HEK293T (cell line): ENCODE measurements around the gene APBA2.
A peak's percentile ranks its signal among the peaks of the same experiment; 100 is the strongest.

Experiments
- CTCF ChIA-PET: fragments of 350-600 bp; formaldehyde crosslinking; extraction: SDS; loops from one replicate; lab custom pipeline; 2021; ENCODE audit warnings: antibody characterized with exemption, inconsistent platforms; lab: Yijun Ruan, JAX
- POLR2A ChIA-PET: fragments of 350-600 bp; formaldehyde crosslinking; extraction: SDS; loops from one replicate; lab custom pipeline; 2020; ENCODE audit warnings: antibody characterized with exemption, inconsistent platforms; lab: Yijun Ruan, JAX
- DNase-seq: peaks from one replicate; pipeline ENCODE4 v3.0.0; 2012; ENCODE audit warnings: mixed read lengths; ENCODE audit errors: extremely low spot score
- ARNT ChIP-seq: fragments of 450-650 bp; IDR thresholded peaks from 2 replicates; pipeline ENCODE4 v1.6.1; 2017; ENCODE audit warnings: mild to moderate bottlenecking
- BHLHE40 ChIP-seq: fragments of 450-650 bp; IDR thresholded peaks from 2 replicates; pipeline ENCODE4 v1.6.1; 2016; ENCODE audit warnings: mild to moderate bottlenecking, moderate library complexity, borderline replicate concordance
- CTBP1 ChIP-seq: fragments of 450-650 bp; IDR thresholded peaks from 2 replicates; pipeline ENCODE4 v1.6.1; 2016; ENCODE audit warnings: borderline replicate concordance
- ELF4 ChIP-seq: fragments of 450-650 bp; IDR thresholded peaks from 2 replicates; pipeline ENCODE4 v1.6.1; 2017; ENCODE audit warnings: antibody characterized with exemption
- FOXA1 ChIP-seq: fragments of 450-650 bp; IDR thresholded peaks from 2 replicates; pipeline ENCODE4 v1.6.1; 2016; ENCODE audit warnings: mild to moderate bottlenecking
- FOXK2 ChIP-seq: fragments of 450-650 bp; IDR thresholded peaks from 2 replicates; pipeline ENCODE4 v1.6.1; 2016; ENCODE audit warnings: mild to moderate bottlenecking
- FOXM1 ChIP-seq: fragments of 450-650 bp; IDR thresholded peaks from 2 replicates; pipeline ENCODE4 v1.6.1; 2017; ENCODE audit warnings: mild to moderate bottlenecking, borderline replicate concordance
- HDGF ChIP-seq: fragments of 450-650 bp; IDR thresholded peaks from 2 replicates; pipeline ENCODE4 v1.6.1; 2017; ENCODE audit warnings: antibody characterized with exemption, borderline replicate concordance
- L3MBTL2 ChIP-seq: fragments of 450-650 bp; conservative IDR thresholded peaks from 2 replicates; pipeline ENCODE4 v1.6.1; 2016; ENCODE audit warnings: mild to moderate bottlenecking
- LEF1 ChIP-seq: fragments of 450-650 bp; IDR thresholded peaks from 2 replicates; pipeline ENCODE4 v1.6.1; 2017; ENCODE audit warnings: mild to moderate bottlenecking, borderline replicate concordance
- NFRKB ChIP-seq: fragments of 450-650 bp; IDR thresholded peaks from 2 replicates; pipeline ENCODE4 v1.6.1; 2016; ENCODE audit warnings: mild to moderate bottlenecking, moderate library complexity
- PKNOX1 ChIP-seq: fragments of 450-650 bp; IDR thresholded peaks from 2 replicates; pipeline ENCODE4 v1.6.1; 2016
- SP1 ChIP-seq: fragments of 450-650 bp; IDR thresholded peaks from 2 replicates; pipeline ENCODE4 v1.6.1; 2017
- SUZ12 ChIP-seq: fragments of 450-650 bp; IDR thresholded peaks from 2 replicates; pipeline ENCODE4 v1.6.1; 2016; ENCODE audit warnings: mild to moderate bottlenecking
- TARDBP ChIP-seq: fragments of 450-650 bp; IDR thresholded peaks from 2 replicates; pipeline ENCODE4 v1.6.1; 2016
- ZNF384 ChIP-seq: fragments of 450-650 bp; IDR thresholded peaks from 2 replicates; pipeline ENCODE4 v1.6.1; 2016

APBA2 gene

DNA sequence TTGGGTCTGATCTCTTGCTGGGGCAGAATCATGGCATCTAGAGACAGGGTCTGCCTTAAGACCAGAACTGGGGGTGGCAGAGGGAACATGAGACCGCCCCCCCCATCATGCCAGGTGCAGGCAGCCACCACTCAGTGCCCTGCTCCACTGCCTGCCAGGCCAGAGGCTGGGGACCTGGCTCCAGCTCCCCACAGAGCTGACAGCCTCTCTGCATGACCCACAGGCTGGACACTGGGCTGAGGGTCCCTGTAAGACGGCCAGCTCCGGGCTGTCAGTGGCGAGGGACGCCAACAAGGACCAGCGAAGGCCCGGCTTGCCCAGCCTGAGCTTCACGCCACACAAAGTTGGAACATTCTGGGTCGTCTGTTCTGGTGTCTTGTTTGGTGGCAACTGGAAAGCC is 238.2 kb downstream of the APBA2 start:
- DNase-seq, result no peak
- ChIA-PET POLR2A (no interaction called here), CTCF (interaction anchor here (0.6 kb wide), 1 partner anchor 570 kb away, joined by 3 read pairs; no protein-coding TSS in a partner anchor)
- TF ChIP-seq BHLHE40 (no peak), ELF4 (no peak), LEF1 (no peak), TARDBP (no peak), FOXK2 (no peak), SP1 (no peak), FOXA1 (no peak), ARNT (no peak), NFRKB (no peak), L3MBTL2 (no peak), PKNOX1 (no peak), HDGF (no peak)

DNA sequence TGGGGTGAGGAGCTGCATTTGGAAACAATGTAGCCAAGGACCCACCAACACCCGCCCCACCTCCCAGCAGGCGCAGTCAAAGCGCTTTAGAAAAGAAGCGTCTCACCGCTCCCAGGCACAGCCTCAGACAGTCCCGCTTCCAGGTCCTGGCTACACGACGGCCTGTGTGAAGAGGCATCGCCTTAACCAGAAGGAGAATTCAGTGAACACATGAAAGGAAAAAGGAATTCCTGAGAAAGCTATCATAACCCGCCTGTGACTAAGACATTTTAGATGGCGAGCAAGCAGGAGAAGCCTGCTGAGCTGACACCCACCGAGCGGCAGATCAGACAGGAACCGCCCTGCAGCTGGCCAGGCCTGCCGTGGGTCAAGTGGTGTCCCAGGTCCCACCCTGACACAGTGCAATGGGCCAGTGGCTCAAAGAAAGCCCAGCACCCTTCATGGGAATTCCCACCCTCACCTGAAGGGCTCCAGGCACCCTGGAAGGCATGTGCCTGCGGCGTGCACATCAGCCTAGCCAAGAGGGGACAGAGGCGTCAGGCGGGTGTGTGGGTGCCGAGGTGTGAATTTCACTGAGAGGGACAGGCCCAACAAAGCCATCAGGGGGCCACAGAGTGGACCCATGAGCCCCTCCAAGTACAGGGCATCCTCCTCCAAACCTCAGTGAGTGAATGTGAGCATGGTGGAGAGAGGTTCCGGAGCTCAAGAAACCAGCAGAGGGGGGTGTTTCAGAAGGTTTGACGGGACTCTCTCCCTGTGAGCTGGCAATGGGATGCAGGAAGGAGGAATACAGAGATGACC is 239.0 kb downstream of the APBA2 start:
- POLR2A ChIA-PET, result no interaction called here
- DNase-seq, result no peak
- TF ChIP-seq L3MBTL2, result no peak
- CTCF ChIA-PET, result interaction anchor here (1.1 kb wide), 1 partner anchor 15 kb away, joined by 5 read pairs; no protein-coding TSS in a partner anchor

- TF ChIP-seq ARNT (no peak), ZNF384 (no peak), LEF1 (no peak), NFRKB (no peak), L3MBTL2 (no peak), HDGF (no peak), PKNOX1 (no peak), CTBP1 (no peak), SP1 (no peak), SUZ12 (no peak), ELF4 (no peak), TARDBP (no peak), FOXA1 (no peak), FOXM1 (no peak), FOXK2 (no peak), BHLHE40 (no peak)
- DNase-seq, result no peak
- ChIA-PET POLR2A (no interaction called here), CTCF (interaction anchor here (0.9 to 1.1 kb wide), 2 partner anchors 14 to 23 kb away, joined by 3 to 5 read pairs; no protein-coding TSS in a partner anchor)
These were observed 239.8 kb downstream of the APBA2 start for GRCh38 chr15:29125382-29126207.

DNA sequence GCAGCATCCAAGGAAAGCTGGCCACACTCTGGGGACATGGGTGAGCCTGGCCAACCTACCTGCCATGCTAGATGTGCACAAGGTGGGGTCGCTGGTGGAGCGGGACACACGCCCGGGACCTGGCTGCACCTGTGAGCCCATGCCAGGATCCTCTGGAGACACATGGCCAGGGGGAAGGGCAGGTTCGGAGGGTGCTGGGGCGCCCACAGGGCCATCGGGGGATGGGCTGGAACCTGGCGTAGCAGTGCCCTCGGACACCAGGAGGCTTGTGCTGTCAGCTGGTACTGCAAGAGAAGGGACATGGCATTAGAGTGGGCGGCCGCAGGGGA is 240.4 kb downstream of the APBA2 start:
- DNase-seq, result no peak
- CTCF ChIA-PET, result interaction anchor here (0.9 to 1.1 kb wide), 2 partner anchors 14 to 24 kb away, joined by 3 to 5 read pairs; no protein-coding TSS in a partner anchor
- POLR2A ChIA-PET, result no interaction called here
- TF ChIP-seq CTBP1, result no peak

- no peak for TF ChIP-seq SP1
- TF ChIP-seq FOXM1, result no peak
- no peak for TF ChIP-seq FOXK2
- TF ChIP-seq FOXA1, result no peak
- no peak for TF ChIP-seq ARNT
- no peak for TF ChIP-seq SUZ12
- ChIA-PET POLR2A (no interaction called here), CTCF (no interaction called here)
- peak; percentile 13 for DNase-seq
These were observed 241.2 kb downstream of the APBA2 start for GRCh38 chr15:29126821-29127461.

DNA sequence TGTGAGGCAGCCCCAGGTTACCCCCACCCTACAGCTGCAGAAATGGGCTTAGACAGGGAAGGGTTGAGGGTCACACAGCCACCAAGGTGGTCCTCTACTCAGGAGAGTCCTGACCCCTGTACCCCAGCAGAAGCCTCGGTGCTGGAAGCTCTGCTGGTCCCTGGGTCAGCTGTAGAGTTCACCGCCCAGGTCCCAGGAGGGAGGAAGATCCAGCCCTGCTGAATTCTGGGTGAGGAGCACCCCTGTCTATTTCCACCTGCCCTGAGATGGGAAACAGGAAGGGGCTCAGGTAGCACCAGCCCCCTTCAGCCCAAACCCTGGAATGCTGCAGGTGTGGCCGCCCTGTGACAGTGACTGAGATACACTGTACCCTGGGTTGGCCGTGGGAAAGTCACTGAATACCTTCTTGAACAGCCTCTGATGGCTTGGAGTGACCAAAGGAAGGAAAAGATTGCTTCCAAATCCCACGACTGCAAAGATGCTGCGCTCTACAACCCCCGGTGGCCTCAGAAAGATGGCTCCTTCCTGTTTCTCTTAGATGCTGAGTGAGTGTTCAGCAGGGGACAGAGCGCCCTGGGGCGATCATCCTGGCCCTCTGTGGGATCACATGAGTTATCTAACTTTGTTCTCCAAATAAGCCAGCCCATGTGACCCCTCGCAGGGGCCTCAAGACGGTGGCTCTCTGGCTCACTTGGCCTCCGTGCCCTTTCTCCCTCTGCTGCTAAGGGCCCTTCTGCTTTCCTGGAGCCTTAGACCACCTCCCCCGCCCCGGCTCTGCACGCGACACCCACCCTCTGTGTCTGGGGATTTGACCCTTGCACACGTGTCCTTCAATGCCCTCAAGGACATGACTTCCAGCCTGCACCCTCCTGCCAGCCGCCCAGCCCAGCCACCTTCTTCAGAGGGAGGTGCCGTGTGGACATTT is 242.0 kb downstream of the APBA2 start:
- no peak for DNase-seq
- CTCF ChIA-PET, result no interaction called here
- TF ChIP-seq BHLHE40, result no peak
- TF ChIP-seq LEF1, result no peak
- no peak for TF ChIP-seq NFRKB
- POLR2A ChIA-PET, result no interaction called here
